CD4-positive, CD25-positive, alpha-beta regulatory T cell (primary cell): ENCODE measurements around the gene DLL4. TPM values are rescaled to one million over a fixed set of nuclear protein-coding genes. Genes with fewer than 3 reads are reported as not detected.

Experiments
- ATAC-seq, 2 donors: fragments of 150-1000 bp; cut with Tn5 transposase; one replicate each; pipeline ENCODE4 v1.10.0; 2021; ENCODE audit warnings: low read depth in 2 of 2, moderate number of reproducible peaks in 2 of 2, moderate library complexity in 1 of 2
- DNase-seq, 3 donors: peaks; one replicate each; pipeline versions ENCODE4 v3.0.0 to v3.0.0-alpha.2; 2012 to 2022; ENCODE audit warnings: mixed read lengths in 1 of 3
- H3K27ac ChIP-seq: one replicate; pipeline ENCODE4 v1.7.0; 2013; ENCODE audit warnings: mild to moderate bottlenecking, low read length; ENCODE audit not compliant: insufficient read depth, poor library complexity, severe bottlenecking
- H3K27me3 ChIP-seq: one replicate; pipeline ENCODE4 v1.7.0; 2013; ENCODE audit warnings: low read length; ENCODE audit not compliant: control insufficient read depth, insufficient read depth
- H3K36me3 ChIP-seq: one replicate; pipeline ENCODE4 v1.7.0; 2013; ENCODE audit warnings: mild to moderate bottlenecking, low read length, moderate library complexity; ENCODE audit not compliant: control insufficient read depth, insufficient read depth
- H3K4me1 ChIP-seq: 2 replicates; pipeline ENCODE4 v1.7.0; 2013; ENCODE audit warnings: mild to moderate bottlenecking, low read length; ENCODE audit not compliant: insufficient read depth, control insufficient read depth, poor library complexity, severe bottlenecking
- H3K4me3 ChIP-seq: one replicate; pipeline ENCODE4 v1.7.0; 2013; ENCODE audit warnings: low read depth, mild to moderate bottlenecking, low read length, moderate library complexity
- H3K9me3 ChIP-seq, 2 experiments: 1 replicate in 1 of 2; 2 replicates in 1 of 2; pipeline ENCODE4 v1.7.0; 2013; ENCODE audit warnings: low read length in 2 of 2, mild to moderate bottlenecking in 1 of 2, moderate library complexity in 1 of 2; ENCODE audit not compliant: control insufficient read depth in 2 of 2
- H3K27ac Mint-ChIP-seq, 3 donors: one replicate each; pipeline ENCODE4 v1.8.0; 2020 to 2022; ENCODE audit warnings: mild to moderate bottlenecking in 3 of 3, mixed read lengths in 3 of 3, moderate library complexity in 2 of 3
- H3K27me3 Mint-ChIP-seq: one replicate; pipeline ENCODE4 v1.8.0; 2022; ENCODE audit warnings: mild to moderate bottlenecking, mixed read lengths
- H3K36me3 Mint-ChIP-seq: one replicate; pipeline ENCODE4 v1.8.0; 2020; ENCODE audit warnings: mixed read lengths
- H3K4me1 Mint-ChIP-seq, 4 donors: one replicate each; pipeline ENCODE4 v1.8.0; 2020 to 2022; ENCODE audit warnings: mixed read lengths in 4 of 4, mild to moderate bottlenecking in 1 of 4
- H3K4me3 Mint-ChIP-seq, 4 donors: one replicate each; pipeline ENCODE4 v1.8.0; 2020 to 2022; ENCODE audit warnings: mild to moderate bottlenecking in 4 of 4, mixed read lengths in 4 of 4, moderate library complexity in 3 of 4
- H3K9me3 Mint-ChIP-seq, 7 donors: one replicate each; pipeline ENCODE4 v1.8.0; 2020 to 2022; ENCODE audit warnings: mixed read lengths in 7 of 7, mild to moderate bottlenecking in 3 of 7, moderate library complexity in 2 of 7
- polyA plus RNA-seq, 4 donors: library from polyadenylated mRNA; unstranded; fragments of 300-500 nt; fragmentation: Illumina TruSeq; gene quantifications; one replicate each; pipeline ENCODE4 v1.2.3, GENCODE V29; 2021
- total RNA-seq: library from RNA; stranded (reverse); gene quantifications from one replicate; pipeline ENCODE4 v1.2.3, GENCODE V29; 2022

Gene DLL4
- total and polyA plus RNA-seq, 5 donors from 2014 or later, result not detected

DNA sequence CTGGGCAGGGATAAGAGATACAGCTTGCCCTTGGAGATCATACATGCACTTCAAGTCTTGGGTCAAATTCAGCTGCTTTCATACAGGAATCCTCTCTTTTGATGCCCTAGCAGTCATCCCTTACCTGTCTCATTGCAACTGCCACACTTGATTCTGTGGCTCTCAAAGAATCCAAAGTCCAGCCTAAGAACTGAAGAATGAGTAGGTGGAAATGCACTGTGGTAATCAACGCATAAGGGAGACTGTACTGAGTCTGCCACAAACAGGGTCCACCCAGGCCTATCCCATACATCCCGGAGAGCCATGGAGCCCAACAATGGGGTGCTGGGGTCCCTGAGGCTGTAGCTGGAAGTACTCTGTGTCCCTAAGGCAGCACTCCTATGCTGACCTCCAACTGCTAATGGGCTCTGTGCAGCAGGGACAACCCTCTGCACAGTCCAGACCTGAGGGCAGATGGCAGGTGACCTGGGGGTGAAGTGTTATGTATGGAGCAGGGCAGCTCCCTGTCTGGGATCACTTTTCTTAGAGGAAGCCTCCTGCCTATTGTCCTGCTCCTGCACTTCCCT is 36.6 kb upstream of the DLL4 start:
- Mint-ChIP-seq H3K4me1 (peaks cover 5 to 40% (median 24%) of the 10 kb centered on the region in 4 donors), H3K9me3 (no peaks in the 10 kb centered on the region), H3K4me3 (peak overlapping the region; percentile 50 to 97 (median 81)), H3K27me3 (peaks cover 4% of the 10 kb centered on the region), H3K36me3 (peaks cover 4% of the 10 kb centered on the region), H3K27ac (peak overlapping the region in 1 of 3 donors; percentile 33)
- ATAC-seq (no peak), DNase-seq (no peak)
- no peaks in the 10 kb centered on the region for H3K9me3 ChIP-seq
- H3K4me3 ChIP-seq, result no peak overlapping the region
- H3K27ac ChIP-seq, result no peak overlapping the region
- H3K27me3 ChIP-seq, result no peaks in the 10 kb centered on the region
- peaks cover 8% of the 10 kb centered on the region for H3K36me3 ChIP-seq
- peaks cover 22% of the 10 kb centered on the region for H3K4me1 ChIP-seq

DNA sequence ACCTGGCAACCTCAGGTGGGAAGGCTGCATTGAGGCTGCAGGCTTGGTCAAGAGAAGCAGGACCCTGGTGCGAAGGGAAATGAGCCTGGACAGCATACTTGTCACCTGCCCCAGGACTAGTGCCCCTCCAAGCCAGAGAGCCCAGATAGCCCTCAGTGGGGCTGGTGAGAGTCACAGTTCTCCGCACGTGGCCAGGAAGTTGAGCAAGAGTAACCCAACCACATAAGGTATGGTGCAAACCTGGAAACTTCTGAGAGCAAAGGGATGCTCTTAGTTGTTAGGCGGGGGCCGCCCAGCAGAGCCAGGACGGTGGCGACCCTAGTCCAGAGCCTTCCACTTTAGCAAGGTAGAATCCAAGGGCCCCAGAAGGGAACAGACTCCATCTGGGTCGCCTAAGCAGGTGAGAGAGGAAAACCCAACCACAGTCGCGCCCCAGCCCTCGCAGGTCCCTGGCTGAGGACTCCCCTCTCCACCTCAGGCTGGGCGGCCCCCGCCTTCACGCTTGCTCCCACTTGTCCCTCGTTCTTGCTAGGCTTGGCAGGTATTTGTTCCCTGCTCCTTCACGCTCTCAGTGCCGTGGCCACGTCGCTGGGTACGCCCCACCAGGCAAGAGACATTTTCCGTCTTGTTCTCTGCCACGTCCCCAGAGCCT is 36.0 kb upstream of the DLL4 start:
- ATAC-seq (no peak), DNase-seq (no peak)

DNA sequence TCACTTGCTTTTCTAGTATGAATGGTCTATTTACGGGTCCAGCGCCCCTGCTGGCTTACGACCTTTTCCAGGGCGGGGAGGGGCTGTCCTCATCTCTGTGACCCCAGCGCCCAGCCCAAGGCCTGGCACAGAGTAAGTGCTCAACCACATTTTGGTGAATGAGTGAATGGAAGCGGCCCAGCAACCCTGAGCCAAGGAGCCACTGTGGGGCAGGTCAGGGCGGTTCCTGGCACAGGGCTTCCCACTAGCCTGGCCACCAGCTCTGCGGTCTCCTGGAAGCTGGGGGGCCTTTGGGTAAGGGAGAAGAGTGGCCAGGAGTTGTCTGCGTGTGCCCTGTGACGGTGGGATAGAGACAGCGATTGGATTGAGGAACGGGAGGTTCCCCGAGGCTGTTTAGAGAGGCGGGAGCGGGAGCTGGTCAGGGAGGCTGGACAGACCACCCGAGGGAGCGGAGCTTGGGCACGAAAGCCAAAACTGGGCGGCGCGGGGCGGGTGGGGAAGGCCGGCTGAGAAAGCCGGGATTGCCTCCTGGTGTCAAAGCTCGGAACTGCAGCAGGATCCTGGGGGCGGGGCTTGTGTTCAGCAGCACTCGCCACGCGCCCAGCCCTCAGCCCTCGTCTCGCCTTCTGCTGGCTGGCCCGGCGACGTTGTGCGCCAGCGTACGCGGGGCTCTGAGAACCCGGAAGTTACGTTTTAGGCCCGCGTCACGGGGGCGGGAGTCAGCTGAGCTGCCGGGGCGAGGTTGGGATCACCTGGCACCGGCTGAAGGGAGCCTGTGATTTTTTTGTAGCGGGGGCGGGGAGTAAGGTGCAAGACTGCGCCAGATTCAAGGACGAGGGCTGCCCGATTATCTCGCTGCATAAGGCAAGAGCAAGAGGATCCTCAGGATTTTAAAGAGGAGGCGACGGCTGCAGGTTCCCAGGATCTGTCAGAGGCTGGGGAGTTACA is 35.1 kb upstream of the DLL4 start, which contains the start of gene VPS18:
Gene VPS18 (plus strand): TSS at position 718 of the 948 bp plus-strand sequence. CDS start 319 bp downstream, outside the sequence.
- peaks cover 9% of the 10 kb centered on the region for H3K36me3 Mint-ChIP-seq

More for the DNA sequence above, 36.0 kb upstream of the DLL4 start:
- Mint-ChIP-seq H3K4me3 (peak overlapping the region in 3 of 4 donors; percentile 91 to 99 (median 97)), H3K36me3 (peaks cover 4% of the 10 kb centered on the region), H3K9me3 (no peaks in the 10 kb centered on the region), H3K4me1 (peaks cover 5 to 43% (median 24%) of the 10 kb centered on the region in 4 donors), H3K27ac (peak overlapping the region in 2 of 3 donors; percentile 98 to 99), H3K27me3 (peaks cover 4% of the 10 kb centered on the region)
- Histone ChIP-seq H3K4me3 (no peak overlapping the region), H3K36me3 (peaks cover 8% of the 10 kb centered on the region), H3K27ac (no peak overlapping the region), H3K9me3 (no peaks in the 10 kb centered on the region), H3K27me3 (no peaks in the 10 kb centered on the region), H3K4me1 (peaks cover 22% of the 10 kb centered on the region)

DNA sequence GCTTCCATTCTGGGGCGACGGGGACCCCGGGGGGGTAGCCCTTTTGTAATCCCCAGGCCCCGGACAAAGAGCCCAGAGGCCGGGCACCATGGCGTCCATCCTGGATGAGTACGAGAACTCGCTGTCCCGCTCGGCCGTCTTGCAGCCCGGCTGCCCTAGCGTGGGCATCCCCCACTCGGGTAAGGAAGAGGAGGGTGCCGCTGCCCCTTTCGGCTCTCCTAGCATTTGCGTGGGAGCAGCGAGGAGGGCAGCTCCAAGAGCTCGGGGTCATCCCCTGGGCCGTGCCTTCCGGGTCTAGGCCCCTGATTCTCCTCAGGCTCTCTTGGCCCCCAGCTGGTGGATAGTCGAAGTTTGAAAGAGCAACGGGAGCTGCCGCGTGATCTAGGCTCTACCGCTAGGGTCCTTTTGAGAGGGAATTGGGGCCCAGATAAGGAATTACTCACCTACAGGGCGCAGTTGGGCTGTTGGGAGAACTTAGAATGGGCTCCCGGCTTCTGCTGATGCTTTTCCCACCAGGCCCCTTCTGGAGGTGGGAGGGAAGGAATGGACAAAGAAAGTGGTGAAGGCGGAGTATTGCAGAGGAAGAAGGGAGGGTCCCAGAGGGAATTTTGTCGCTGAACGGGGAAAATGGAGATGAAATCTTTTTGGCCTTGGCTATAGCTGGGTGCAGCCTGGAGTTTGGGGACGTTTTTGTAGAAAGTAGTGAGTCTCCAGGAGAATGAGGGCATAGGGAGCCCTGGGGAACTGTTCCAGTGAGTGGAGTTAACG is 34.3 kb upstream of the DLL4 start:
- H3K36me3 ChIP-seq, result peaks cover 18% of the 10 kb centered on the region
- Mint-ChIP-seq H3K27me3 (peaks cover 4% of the 10 kb centered on the region), H3K27ac (peak overlapping the region; percentile 98 to 99 (median 99)), H3K9me3 (no peaks in the 10 kb centered on the region), H3K4me1 (peaks cover 5 to 48% (median 26%) of the 10 kb centered on the region in 4 donors), H3K36me3 (peaks cover 9% of the 10 kb centered on the region), H3K4me3 (peak overlapping the region; percentile 97 to 99 (median 99))
- H3K27me3 ChIP-seq, result no peaks in the 10 kb centered on the region
- no peaks in the 10 kb centered on the region for H3K9me3 ChIP-seq
- peak; percentile 52 to 80 (median 64) for DNase-seq
- H3K4me3 ChIP-seq, result peak overlapping the region; percentile 81
- peak overlapping the region; percentile 82 for H3K27ac ChIP-seq
- peak; percentile 44 to 47 for ATAC-seq
- H3K4me1 ChIP-seq, result peaks cover 22% of the 10 kb centered on the region

More for the DNA sequence above, 35.1 kb upstream of the DLL4 start, which contains the start of gene VPS18:
- peaks cover 22% of the 10 kb centered on the region for H3K4me1 ChIP-seq
- H3K4me1 Mint-ChIP-seq, result peaks cover 5 to 48% (median 26%) of the 10 kb centered on the region in 4 donors
- H3K4me3 Mint-ChIP-seq, result peak within 1 kb of the TSS; percentile 97 to 99 (median 99)
- H3K27me3 ChIP-seq, result no peaks in the 10 kb centered on the region
- no peaks in the 10 kb centered on the region for H3K9me3 ChIP-seq
- H3K27ac ChIP-seq, result peak within 1 kb of the TSS; percentile 82
- peak within 1 kb of the TSS; percentile 81 for H3K4me3 ChIP-seq
- peak within 1 kb of the TSS; percentile 98 to 99 (median 99) for H3K27ac Mint-ChIP-seq
- ATAC-seq (peak; percentile 97 to 98), DNase-seq (peak; percentile 98)
- H3K36me3 ChIP-seq, result peaks cover 9% of the 10 kb centered on the region
- peaks cover 4% of the 10 kb centered on the region for H3K27me3 Mint-ChIP-seq
- no peaks in the 10 kb centered on the region for H3K9me3 Mint-ChIP-seq

DNA sequence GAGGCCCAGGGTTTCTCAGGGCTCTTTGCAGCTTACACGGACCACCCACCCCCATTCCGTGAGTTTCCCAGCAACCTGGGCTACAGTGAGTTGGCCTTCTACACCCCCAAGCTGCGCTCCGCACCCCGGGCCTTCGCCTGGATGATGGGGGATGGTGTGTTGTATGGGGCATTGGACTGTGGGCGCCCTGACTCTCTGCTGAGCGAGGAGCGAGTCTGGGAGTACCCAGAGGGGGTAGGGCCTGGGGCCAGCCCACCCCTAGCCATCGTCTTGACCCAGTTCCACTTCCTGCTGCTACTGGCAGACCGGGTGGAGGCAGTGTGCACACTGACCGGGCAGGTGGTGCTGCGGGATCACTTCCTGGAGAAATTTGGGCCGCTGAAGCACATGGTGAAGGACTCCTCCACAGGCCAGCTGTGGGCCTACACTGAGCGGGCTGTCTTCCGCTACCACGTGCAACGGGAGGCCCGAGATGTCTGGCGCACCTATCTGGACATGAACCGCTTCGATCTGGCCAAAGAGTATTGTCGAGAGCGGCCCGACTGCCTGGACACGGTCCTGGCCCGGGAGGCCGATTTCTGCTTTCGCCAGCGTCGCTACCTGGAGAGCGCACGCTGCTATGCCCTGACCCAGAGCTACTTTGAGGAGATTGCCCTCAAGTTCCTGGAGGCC is 29.5 kb upstream of the DLL4 start:
- ATAC-seq (no peak), DNase-seq (no peak)
- Histone ChIP-seq H3K9me3 (no peaks in the 10 kb centered on the region), H3K36me3 (peaks cover 45% of the 10 kb centered on the region), H3K27me3 (no peaks in the 10 kb centered on the region), H3K4me1 (peaks cover 16% of the 10 kb centered on the region), H3K27ac (no peak overlapping the region), H3K4me3 (no peak overlapping the region)
- Mint-ChIP-seq H3K4me1 (peaks cover 11 to 55% (median 27%) of the 10 kb centered on the region in 4 donors), H3K36me3 (peaks cover 24% of the 10 kb centered on the region), H3K4me3 (no peak overlapping the region), H3K9me3 (no peaks in the 10 kb centered on the region), H3K27me3 (no peaks in the 10 kb centered on the region), H3K27ac (no peak overlapping the region)

DNA sequence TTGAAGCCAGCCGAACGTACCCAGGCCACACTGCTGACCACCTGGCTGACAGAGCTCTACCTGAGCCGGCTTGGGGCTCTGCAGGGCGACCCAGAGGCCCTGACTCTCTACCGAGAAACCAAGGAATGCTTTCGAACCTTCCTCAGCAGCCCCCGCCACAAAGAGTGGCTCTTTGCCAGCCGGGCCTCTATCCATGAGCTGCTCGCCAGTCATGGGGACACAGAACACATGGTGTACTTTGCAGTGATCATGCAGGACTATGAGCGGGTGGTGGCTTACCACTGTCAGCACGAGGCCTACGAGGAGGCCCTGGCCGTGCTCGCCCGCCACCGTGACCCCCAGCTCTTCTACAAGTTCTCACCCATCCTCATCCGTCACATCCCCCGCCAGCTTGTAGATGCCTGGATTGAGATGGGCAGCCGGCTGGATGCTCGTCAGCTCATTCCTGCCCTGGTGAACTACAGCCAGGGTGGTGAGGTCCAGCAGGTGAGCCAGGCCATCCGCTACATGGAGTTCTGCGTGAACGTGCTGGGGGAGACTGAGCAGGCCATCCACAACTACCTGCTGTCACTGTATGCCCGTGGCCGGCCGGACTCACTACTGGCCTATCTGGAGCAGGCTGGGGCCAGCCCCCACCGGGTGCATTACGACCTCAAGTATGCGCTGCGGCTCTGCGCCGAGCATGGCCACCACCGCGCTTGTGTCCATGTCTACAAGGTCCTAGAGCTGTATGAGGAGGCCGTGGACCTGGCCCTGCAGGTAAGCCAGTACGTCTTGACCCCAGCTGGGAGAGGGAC is 28.7 kb upstream of the DLL4 start:
- Mint-ChIP-seq H3K9me3 (no peaks in the 10 kb centered on the region), H3K4me3 (no peak overlapping the region), H3K27me3 (no peaks in the 10 kb centered on the region), H3K36me3 (peaks cover 24% of the 10 kb centered on the region), H3K4me1 (peaks cover 6 to 52% (median 21%) of the 10 kb centered on the region in 4 donors), H3K27ac (no peak overlapping the region)
- H3K27me3 ChIP-seq, result no peaks in the 10 kb centered on the region
- H3K9me3 ChIP-seq, result no peaks in the 10 kb centered on the region
- peaks cover 45% of the 10 kb centered on the region for H3K36me3 ChIP-seq
- H3K4me3 ChIP-seq, result no peak overlapping the region
- H3K27ac ChIP-seq, result no peak overlapping the region
- no peak for ATAC-seq
- DNase-seq, result no peak
- H3K4me1 ChIP-seq, result peaks cover 8% of the 10 kb centered on the region
